B cell (primary cell): ENCODE results near the gene ABCC1.

Experiments
- EZH2 ChIP-seq: IDR thresholded peaks from 2 replicates; pipeline ENCODE4 v1.6.1; 2012; ENCODE audit warnings: borderline replicate concordance, low read depth, mild to moderate bottlenecking, moderate library complexity, low read length; ENCODE audit not compliant: insufficient read depth, poor library complexity, severe bottlenecking
- TF ChIP-seq, protein P1 (sequence below): fragments of 200-600 bp; IDR thresholded peaks from one replicate; pipeline ENCODE4 v1.8.0; 2022; ENCODE audit warnings: antibody characterized with exemption, mild to moderate bottlenecking

DNA sequence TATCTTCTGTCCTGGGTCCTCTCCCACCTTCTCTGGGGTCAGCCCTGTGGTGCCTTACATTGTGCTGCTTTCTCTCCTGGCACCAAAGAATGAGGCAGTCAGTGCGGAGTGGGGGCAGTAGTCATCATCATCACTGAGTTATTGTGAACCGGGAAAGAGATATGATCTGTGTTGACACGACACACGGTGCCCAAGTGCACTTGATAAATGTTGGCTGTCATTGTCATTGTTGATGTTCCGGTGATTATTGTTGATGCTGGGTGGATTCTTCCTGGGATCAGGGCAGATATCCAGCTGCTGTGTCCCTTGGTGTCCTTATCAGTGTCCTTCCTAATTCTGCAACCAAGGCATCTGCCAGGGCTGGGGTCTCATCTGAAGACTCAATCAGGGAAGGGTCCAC is 152.2 kb downstream of the ABCC1 start:
- TF ChIP-seq, protein P1, sequence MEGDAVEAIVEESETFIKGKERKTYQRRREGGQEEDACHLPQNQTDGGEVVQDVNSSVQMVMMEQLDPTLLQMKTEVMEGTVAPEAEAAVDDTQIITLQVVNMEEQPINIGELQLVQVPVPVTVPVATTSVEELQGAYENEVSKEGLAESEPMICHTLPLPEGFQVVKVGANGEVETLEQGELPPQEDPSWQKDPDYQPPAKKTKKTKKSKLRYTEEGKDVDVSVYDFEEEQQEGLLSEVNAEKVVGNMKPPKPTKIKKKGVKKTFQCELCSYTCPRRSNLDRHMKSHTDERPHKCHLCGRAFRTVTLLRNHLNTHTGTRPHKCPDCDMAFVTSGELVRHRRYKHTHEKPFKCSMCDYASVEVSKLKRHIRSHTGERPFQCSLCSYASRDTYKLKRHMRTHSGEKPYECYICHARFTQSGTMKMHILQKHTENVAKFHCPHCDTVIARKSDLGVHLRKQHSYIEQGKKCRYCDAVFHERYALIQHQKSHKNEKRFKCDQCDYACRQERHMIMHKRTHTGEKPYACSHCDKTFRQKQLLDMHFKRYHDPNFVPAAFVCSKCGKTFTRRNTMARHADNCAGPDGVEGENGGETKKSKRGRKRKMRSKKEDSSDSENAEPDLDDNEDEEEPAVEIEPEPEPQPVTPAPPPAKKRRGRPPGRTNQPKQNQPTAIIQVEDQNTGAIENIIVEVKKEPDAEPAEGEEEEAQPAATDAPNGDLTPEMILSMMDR = no peak
- no peak for TF ChIP-seq EZH2
